CD1c-positive myeloid dendritic cell (primary cell): ENCODE results near the gene NCOA4.
"Not testable (repeated sequence)": the region's sequence is repeated elsewhere in the genome, so short reads cannot be mapped to it uniquely, and the experiment has no call there.

Experiments
- DNase-seq: peaks from one replicate; pipeline ENCODE4 v3.0.0-alpha.2; 2016; ENCODE audit errors: extremely low spot score

Gene NCOA4

GRCh38 chr10:45983538-45984186 is 46.8 kb downstream of the NCOA4 start:
- DNase-seq: peak; percentile 58

GRCh38 chr10:45981367-45981766 is 49.1 kb downstream of the NCOA4 start:
- not testable (repeated sequence) for DNase-seq

GRCh38 chr10:45978554-45978953 is 51.9 kb downstream of the NCOA4 start:
- not testable (repeated sequence) for DNase-seq

GRCh38 chr10:45974041-45974440 is 56.4 kb downstream of the NCOA4 start:
- DNase-seq: not testable (repeated sequence)

- DNase-seq: not testable (repeated sequence)
Observed at GRCh38 chr10:45972813-45973169, 57.6 kb downstream of the NCOA4 start.

- peak; percentile 93 for DNase-seq
Observed at GRCh38 chr10:45972106-45972812, 58.2 kb downstream of the NCOA4 start, which contains the start of gene TIMM23. Gene TIMM23, plus strand, starts transcription at chr10:45972489. Its CDS starts 136 bp downstream, at chr10:45972625.

GRCh38 chr10:45971742-45972105 is 58.7 kb downstream of the NCOA4 start:
- DNase-seq: not testable (repeated sequence)

- DNase-seq: peak; percentile 11
Observed at GRCh38 chr10:45971019-45971418, 59.4 kb downstream of the NCOA4 start.

- not testable (repeated sequence) for DNase-seq
Observed at GRCh38 chr10:45962686-45963452, 67.6 kb downstream of the NCOA4 start.

GRCh38 chr10:45957928-45958327 is 72.5 kb downstream of the NCOA4 start:
- not testable (repeated sequence) for DNase-seq

GRCh38 chr10:45956634-45957033 is 73.8 kb downstream of the NCOA4 start:
- DNase-seq: not testable (repeated sequence)
